Stimulated activated CD4-positive, alpha-beta T cell treated with anti-CD3 and anti-CD28 coated beads, TNF-alpha, amount 100 ng/mL, for 24 hours (primary cell): ENCODE results near the gene PCDHB7.
"Not testable (repeated sequence)": the region's sequence is repeated elsewhere in the genome, so short reads cannot be mapped to it uniquely, and the experiment has no call there.

Experiments
- DNase-seq, 3 experiments: peaks; one replicate each; pipeline ENCODE4 v3.0.0-alpha.2; 2020; ENCODE audit warnings: low read depth in 3 of 3

Gene PCDHB7

DNA sequence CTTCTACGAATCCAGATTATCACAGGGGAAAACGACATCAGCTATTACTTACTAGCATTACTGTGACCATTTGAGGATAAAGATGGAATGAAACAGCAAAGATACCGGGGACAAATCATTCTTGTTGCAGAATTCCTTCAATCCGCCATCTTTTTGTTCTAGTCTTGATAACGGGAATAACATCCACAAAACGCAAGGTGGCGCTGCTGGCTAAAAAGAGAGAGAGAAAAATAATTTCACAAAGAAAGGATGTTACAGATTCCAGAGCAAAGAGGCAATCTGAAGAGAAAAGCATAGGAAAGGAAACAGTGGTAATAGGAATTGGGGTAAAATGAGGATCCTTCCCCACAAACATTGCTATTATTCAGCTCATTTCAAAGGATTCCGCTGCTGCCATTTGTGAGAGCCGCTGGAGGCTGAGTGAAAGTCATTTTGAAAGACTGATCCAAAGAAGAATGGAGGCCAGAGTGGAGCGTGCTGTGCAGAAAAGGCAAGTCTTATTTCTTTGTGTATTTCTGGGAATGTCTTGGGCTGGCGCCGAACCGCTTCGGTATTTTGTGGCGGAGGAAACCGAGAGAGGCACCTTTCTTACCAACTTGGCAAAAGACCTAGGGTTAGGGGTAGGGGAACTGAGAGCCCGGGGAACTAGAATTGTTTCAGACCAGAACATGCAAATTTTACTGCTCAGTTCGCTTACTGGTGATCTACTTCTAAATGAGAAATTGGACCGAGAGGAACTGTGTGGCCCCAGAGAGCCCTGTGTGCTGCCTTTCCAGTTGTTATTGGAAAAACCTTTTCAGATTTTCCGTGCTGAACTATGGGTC is at the start of gene PCDHB7:
Gene PCDHB7, plus strand, starts transcription at position 264 of the 824 bp plus-strand sequence. Its CDS starts 192 bp downstream, at position 456.
- no peak for DNase-seq

DNA sequence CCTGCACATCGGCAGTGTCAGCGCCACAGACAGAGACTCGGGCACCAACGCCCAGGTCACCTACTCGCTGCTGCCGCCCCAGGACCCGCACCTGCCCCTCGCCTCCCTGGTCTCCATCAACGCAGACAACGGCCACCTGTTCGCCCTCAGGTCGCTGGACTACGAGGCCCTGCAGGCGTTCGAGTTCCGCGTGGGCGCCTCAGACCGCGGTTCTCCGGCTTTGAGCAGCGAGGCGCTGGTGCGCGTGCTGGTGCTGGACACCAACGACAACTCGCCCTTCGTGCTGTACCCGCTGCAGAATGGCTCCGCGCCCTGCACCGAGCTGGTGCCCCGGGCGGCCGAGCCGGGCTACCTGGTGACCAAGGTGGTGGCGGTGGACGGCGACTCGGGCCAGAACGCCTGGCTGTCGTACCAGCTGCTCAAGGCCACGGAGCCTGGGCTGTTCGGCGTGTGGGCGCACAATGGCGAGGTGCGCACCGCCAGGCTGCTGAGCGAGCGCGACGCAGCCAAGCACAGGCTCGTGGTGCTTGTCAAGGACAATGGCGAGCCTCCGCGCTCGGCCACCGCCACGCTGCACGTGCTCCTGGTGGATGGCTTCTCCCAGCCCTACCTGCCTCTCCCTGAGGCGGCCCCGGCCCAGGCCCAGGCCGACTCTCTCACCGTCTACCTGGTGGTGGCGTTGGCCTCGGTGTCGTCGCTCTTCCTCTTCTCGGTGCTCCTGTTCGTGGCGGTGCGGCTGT is 48.9 kb upstream of the PCDHB7 start:
- not testable (repeated sequence) for DNase-seq

DNA sequence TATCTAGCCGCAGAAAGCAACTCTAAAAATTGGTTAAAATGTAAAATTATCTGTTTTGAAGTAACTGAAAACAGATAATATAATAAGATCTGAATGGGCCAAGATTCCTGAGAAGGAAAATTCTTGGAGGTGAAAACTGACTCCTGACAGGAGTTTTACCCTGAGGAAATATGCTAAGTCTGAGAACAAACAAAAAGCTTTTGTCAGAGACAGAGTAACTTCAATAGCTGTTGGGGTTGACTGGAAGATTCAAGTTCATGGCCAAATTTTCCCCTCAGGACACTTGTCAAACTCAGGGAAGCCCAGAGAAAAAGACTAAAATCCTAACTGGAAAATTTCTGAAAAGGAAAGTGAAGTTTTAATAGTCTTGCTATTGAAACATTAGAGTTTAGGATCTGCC is 45.1 kb upstream of the PCDHB7 start:
- DNase-seq, result no peak

DNA sequence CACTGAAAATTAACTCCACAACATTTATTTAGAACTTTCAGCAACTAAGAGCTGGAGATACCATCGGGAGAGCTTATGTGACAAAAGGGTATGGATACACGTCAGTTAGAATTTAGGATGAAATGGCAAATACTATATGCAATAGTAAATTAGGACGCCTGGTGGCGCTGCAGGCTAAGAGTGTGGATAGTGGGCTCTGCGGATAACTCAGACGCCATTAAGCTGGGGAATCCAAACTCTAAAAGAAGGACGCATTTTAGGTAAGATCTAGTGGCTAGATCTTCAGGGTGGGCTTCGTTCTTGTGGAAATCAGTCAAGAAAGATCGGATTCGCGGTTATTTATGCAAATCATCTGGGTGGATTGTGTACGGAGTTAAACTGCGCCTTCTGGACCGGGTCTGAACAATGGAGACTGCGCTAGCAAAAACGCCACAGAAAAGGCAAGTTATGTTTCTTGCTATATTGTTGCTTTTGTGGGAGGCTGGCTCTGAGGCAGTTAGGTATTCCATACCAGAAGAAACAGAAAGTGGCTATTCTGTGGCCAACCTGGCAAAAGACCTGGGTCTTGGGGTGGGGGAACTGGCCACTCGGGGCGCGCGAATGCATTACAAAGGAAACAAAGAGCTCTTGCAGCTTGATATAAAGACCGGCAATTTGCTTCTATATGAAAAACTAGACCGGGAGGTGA is 37.3 kb upstream of the PCDHB7 start, which contains the start of gene PCDHB5:
Gene PCDHB5, plus strand, starts transcription at position 177 of the 688 bp plus-strand sequence. Its CDS starts 229 bp downstream, at position 406.
- DNase-seq, result no peak

DNA sequence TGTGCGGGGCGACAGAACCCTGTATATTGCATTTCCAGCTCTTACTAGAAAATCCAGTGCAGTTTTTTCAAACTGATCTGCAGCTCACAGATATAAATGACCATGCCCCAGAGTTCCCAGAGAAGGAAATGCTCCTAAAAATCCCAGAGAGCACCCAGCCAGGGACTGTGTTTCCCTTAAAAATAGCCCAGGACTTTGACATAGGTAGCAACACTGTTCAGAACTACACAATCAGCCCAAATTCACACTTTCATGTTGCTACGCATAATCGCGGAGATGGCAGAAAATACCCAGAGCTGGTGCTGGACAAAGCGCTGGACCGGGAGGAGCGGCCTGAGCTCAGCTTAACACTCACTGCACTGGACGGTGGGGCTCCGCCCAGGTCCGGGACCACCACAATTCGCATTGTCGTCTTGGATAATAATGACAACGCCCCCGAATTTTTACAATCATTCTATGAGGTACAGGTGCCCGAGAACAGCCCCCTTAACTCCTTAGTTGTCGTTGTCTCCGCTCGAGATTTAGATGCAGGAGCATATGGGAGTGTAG is 36.7 kb upstream of the PCDHB7 start:
- no peak for DNase-seq

DNA sequence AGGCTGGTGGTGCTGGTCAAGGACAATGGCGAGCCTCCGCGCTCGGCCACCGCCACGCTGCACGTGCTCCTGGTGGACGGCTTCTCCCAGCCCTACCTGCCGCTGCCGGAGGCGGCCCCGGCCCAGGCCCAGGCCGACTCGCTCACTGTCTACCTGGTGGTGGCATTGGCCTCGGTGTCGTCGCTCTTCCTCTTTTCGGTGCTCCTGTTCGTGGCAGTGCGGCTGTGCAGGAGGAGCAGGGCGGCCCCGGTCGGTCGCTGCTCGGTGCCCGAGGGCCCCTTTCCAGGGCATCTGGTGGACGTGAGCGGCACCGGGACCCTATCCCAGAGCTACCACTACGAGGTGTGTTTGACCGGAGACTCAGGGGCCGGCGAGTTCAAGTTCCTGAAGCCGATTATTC is 35.1 kb upstream of the PCDHB7 start:
- DNase-seq, result not testable (repeated sequence)

DNA sequence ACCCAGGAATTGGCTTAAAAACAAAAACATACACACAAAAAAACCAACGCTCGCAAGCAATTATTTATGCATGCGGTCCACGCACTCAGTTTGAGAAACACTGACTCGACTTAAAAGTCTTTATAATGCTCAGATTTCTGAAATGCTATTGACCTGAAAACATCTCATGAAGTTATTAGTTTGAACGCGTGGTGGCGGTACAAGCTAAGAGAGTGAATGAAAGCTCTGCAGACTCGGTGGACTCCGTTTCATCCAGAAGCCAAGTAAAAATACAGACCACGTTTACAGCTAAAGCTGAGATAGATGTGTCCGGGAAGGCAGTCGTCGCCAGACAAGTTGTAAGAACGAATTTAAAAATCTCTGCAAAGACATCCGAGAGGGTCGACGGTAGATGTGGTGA is 22.6 kb upstream of the PCDHB7 start, which contains the start of gene PCDHB6:
Gene PCDHB6, plus strand, starts transcription at position 246 of the 400 bp plus-strand sequence. CDS start 201 bp downstream, outside the sequence.
- DNase-seq, result no peak

DNA sequence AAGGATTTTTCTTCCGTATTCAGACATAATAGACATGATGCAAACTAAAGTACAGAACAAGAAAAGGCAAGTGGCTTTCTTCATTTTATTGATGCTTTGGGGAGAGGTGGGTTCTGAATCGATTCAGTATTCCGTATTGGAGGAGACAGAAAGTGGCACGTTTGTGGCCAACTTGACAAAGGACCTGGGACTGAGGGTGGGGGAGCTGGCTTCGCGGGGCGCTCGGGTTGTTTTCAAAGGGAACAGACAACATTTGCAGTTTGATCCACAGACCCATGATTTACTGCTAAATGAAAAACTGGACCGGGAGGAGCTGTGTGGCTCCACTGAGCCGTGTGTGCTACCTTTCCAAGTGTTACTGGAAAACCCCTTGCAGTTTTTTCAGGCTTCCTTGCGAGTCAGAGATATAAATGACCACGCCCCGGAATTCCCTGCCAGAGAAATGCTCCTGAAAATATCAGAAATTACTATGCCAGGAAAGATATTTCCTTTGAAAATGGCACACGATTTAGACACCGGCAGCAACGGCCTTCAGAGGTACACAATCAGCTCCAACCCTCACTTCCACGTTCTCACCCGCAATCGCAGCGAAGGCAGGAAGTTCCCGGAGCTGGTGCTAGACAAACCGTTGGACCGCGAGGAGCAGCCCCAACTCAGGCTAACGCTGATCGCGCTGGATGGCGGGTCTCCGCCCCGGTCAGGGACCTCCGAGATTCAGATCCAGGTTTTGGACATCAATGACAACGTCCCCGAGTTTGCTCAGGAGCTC is 22.0 kb upstream of the PCDHB7 start:
- DNase-seq, result no peak

DNA sequence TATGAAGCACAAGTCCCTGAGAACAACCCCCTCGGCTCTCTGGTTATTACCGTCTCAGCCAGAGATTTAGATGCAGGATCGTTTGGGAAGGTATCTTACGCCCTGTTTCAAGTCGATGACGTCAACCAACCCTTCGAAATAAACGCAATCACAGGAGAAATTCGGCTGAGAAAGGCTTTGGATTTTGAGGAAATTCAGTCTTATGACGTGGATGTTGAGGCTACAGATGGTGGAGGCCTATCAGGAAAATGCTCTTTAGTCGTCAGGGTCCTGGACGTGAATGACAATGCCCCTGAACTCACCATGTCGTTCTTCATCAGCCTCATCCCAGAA is 21.5 kb upstream of the PCDHB7 start:
- no peak for DNase-seq

DNA sequence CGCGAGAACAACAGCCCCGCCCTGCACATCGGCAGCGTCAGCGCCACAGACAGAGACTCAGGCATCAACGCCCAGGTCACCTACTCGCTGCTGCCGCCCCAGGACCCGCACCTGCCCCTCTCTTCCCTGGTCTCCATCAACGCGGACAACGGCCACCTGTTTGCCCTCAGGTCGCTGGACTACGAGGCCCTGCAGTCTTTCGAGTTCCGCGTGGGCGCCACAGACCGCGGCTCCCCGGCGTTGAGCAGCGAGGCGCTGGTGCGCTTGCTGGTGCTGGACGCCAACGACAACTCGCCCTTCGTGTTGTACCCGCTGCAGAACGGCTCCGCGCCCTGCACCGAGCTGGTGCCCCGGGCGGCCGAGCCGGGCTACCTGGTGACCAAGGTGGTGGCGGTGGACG is 20.8 kb upstream of the PCDHB7 start:
- DNase-seq, result not testable (repeated sequence)

DNA sequence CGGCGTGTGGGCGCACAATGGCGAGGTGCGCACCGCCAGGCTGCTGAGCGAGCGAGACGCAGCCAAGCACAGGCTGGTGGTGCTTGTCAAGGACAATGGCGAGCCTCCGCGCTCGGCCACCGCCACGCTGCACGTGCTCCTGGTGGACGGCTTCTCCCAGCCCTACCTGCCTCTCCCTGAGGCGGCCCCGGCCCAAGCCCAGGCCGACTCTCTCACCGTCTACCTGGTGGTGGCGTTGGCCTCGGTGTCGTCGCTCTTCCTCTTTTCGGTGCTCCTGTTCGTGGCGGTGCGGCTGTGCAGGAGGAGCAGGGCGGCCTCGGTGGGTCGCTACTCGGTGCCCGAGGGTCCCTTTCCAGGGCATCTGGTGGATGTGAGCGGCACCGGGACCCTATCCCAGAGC is 20.3 kb upstream of the PCDHB7 start:
- DNase-seq, result not testable (repeated sequence)

DNA sequence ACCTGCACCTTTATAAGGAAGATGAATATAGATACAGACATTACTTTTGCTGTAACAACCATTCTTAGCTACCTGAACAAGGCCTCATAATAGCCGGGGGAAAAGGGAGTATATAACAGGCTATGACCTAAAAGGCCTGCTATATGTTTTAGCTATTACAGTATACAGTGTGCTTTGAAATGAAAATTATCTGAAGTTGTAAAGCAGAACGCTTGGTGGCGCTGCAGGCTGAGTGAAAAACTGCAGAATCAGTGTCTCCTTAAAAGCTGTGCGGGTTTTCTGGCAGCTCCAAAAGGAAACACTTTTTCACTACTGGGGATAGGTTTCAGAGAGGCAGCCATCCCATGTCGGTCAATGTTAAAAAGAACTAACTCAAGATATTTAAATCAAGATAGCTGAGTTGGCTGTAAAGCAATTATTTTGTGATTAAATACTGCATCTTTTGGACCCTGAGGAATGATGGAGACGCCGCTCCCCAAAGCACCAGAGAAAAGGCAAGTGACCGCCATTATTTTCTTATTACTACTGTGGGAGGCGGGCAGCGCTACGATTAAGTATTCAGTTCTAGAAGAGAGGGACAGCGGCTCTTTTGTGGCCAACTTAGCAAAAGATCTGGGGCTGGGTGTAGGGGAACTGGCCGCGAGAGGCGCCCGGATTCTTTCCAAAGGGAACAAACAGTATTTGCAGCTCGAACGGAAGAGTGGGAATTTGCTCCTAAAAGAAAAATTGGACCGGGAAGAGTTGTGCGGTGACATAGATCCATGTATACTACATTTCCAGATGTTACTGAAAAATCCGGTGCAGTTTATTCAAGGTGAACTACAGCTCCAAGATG is 16.7 kb upstream of the PCDHB7 start:
- no peak for DNase-seq

DNA sequence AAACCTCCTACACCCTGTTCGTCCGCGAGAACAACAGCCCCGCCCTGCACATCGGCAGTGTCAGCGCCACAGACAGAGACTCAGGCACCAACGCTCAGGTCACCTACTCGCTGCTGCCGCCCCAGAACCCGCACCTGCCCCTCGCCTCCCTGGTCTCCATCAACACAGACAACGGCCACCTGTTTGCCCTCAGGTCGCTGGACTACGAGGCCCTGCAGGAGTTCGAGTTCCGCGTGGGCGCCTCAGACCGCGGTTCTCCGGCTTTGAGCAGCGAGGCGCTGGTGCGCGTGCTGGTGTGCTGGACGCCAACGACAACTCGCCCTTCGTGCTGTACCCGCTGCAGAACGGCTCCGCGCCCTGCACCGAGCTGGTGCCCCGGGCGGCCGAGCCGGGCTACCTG is 15.1 kb upstream of the PCDHB7 start:
- not testable (repeated sequence) for DNase-seq

DNA sequence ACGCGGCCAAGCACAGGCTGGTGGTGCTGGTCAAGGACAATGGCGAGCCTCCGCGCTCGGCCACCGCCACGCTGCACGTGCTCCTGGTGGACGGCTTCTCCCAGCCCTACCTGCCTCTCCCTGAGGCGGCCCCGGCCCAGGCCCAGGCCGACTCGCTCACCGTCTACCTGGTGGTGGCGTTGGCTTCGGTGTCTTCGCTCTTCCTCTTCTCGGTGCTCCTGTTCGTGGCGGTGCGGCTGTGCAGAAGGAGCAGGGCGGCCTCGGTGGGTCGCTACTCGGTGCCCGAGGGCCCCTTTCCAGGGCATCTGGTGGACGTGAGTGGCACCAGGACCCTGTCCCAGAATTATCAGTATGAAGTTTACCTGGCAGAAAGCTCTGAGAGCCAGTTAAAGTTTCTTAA is 14.5 kb upstream of the PCDHB7 start:
- DNase-seq, result not testable (repeated sequence)

DNA sequence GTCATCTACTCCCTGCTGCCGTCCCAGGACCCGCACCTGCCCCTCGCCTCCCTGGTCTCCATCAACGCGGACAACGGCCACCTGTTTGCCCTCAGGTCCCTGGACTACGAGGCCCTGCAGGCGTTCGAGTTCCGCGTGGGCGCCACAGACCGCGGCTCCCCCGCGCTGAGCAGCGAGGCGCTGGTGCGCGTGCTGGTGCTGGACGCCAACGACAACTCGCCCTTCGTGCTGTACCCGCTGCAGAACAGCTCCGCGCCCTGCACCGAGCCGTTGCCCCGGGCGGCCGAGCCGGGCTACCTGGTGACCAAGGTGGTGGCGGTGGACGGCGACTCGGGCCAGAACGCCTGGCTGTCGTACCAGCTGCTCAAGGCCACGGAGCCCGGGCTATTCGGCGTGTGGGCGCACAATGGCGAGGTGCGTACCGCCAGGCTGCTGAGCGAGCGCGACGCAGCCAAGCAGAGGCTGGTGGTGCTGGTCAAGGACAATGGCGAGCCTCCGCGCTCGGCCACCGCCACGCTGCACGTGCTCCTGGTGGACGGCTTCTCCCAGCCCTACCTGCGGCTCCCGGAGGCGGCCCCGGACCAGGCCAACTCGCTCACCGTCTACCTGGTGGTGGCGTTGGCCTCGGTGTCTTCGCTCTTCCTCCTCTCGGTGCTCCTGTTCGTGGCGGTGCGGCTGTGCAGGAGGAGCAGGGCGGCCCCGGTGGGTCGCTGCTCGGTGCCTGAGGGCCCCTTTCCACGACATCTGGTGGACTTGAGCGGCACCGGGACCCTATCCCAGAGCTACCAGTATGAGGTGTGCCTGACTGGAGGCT is 2.1 kb downstream of the PCDHB7 start:
- not testable (repeated sequence) for DNase-seq

DNA sequence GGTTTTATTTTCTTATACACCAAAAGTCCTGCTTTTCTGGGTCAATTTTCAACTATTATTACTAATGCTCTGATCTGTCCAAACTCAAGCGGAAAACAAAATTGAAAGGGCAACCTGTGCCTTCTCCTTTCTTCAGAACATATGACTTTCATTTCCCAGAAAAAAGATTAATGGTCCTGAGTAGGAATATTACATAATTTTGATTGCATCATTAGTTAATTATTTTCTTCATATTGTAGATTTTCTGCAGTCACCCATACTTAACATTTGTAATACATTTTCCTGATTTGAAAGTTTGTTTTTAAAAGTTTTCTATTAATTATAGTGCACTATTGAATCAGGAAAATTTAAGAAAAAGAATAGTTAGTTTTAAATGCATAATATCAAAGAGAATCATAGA is 3.5 kb downstream of the PCDHB7 start:
- DNase-seq, result no peak

DNA sequence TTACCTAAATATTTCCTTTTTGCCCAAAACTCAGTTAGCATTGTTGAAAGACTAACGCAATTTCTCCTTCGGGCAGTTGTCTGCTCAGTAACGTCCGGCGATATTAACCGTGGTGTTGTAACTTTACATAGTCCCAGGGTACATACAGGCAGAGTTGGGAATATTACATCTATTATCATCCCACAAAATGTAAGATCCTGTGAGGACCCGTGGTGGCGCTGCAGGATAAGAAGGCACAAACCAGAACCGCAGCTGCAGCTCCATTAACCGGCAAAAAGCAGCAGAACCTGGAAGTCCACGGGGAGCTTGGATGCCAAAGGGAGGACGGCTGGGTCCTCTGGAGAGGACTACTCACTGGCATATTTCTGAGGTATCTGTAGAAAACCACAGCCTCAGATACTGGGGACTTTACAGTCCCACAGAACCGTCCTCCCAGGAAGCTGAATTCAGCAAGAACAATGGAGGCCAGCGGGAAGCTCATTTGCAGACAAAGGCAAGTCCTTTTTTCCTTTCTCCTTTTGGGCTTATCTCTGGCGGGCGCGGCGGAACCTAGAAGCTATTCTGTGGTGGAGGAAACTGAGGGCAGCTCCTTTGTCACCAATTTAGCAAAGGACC is 5.2 kb downstream of the PCDHB7 start, which contains the start of gene PCDHB8:
Gene PCDHB8, plus strand, starts transcription at position 214 of the 615 bp plus-strand sequence. Its CDS starts 245 bp downstream, at position 459.
- DNase-seq, result not testable (repeated sequence)

DNA sequence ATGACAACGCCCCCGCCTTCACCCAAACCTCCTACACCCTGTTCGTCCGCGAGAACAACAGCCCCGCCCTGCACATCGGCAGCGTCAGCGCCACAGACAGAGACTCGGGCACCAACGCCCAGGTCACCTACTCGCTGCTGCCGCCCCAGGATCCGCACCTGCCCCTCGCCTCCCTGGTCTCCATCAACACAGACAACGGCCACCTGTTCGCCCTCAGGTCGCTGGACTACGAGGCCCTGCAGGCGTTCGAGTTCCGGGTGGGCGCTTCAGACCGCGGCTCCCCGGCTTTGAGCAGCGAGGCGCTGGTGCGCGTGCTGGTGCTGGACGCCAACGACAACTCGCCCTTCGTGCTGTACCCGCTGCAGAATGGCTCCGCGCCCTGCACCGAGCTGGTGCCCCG is 6.9 kb downstream of the PCDHB7 start:
- not testable (repeated sequence) for DNase-seq

DNA sequence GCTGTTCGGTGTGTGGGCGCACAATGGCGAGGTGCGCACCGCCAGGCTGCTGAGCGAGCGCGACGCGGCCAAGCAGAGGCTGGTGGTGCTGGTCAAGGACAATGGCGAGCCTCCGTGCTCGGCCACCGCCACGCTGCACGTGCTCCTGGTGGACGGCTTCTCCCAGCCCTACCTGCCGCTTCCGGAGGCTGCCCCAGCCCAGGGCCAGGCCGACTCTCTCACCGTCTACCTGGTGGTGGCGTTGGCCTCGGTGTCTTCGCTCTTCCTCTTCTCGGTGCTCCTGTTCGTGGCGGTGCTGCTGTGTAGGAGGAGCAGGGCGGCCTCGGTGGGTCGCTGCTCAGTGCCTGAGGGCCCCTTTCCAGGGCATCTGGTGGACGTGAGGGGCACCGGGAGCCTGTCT is 7.4 kb downstream of the PCDHB7 start:
- DNase-seq, result not testable (repeated sequence)
